HL-60 (cell line): ENCODE measurements around the gene DTD1.

ENCODE experiments used
- DNase-seq, 2 experiments: peaks; one replicate each; pipeline ENCODE4 v3.0.0-alpha.2; 2010 to 2020; ENCODE audit warnings: low read depth in 1 of 2, low spot score in 1 of 2
- H3K27ac ChIP-seq: fragments of 250-450 bp; sonication (Bioruptor Pico); replicated peaks from 2 replicates; pipeline ENCODE4 v1.5.1; 2020; ENCODE audit warnings: mild to moderate bottlenecking, moderate library complexity
- H3K27me3 ChIP-seq: fragments of 250-450 bp; sonication (Bioruptor Pico); 2 replicates; pipeline ENCODE4 v1.5.1; 2021; ENCODE audit warnings: mild to moderate bottlenecking, moderate library complexity; ENCODE audit not compliant: insufficient read depth, poor library complexity, severe bottlenecking
- H3K4me3 ChIP-seq: replicated peaks from 2 replicates; pipeline ENCODE4 v1.5.1; 2011; ENCODE audit warnings: mild to moderate bottlenecking, control low read depth, low read length; ENCODE audit not compliant: insufficient read depth
- CTCF ChIP-seq: IDR thresholded peaks from one replicate; pipeline ENCODE4 v1.5.1; 2011; ENCODE audit warnings: low read length, control low read depth, inconsistent platforms; ENCODE audit not compliant: insufficient read depth
- GABPA ChIP-seq: IDR thresholded peaks from 2 replicates; pipeline ENCODE4 v1.6.1; 2012; ENCODE audit warnings: low read depth
- POLR2AphosphoS5 ChIP-seq: IDR thresholded peaks from 2 replicates; pipeline ENCODE4 v1.6.1; 2012; ENCODE audit warnings: low read depth
- REST ChIP-seq: IDR thresholded peaks from 2 replicates; pipeline ENCODE4 v1.6.1; 2012; ENCODE audit warnings: low read depth; ENCODE audit not compliant: insufficient replicate concordance
- SPI1 ChIP-seq: IDR thresholded peaks from 2 replicates; pipeline ENCODE4 v1.6.1; 2012; ENCODE audit warnings: low read depth, mild to moderate bottlenecking, borderline replicate concordance

Gene DTD1

GRCh38 chr20:18596270-18596669 lies 8.4 kb downstream of the DTD1 start:
- Histone ChIP-seq H3K27ac (no peak overlapping the region), H3K4me3 (no peak overlapping the region), H3K27me3 (no peaks in the 10 kb centered on the region)
- DNase-seq, result no peak
- TF ChIP-seq GABPA (no peak), POLR2AphosphoS5 (no peak), CTCF (no peak), REST (no peak), SPI1 (no peak)

- no peak for TF ChIP-seq POLR2AphosphoS5
- no peak for TF ChIP-seq SPI1
- no peak for TF ChIP-seq CTCF
- TF ChIP-seq GABPA, result no peak
- TF ChIP-seq REST, result no peak
- H3K27ac ChIP-seq, result no peak overlapping the region
- H3K4me3 ChIP-seq, result no peak overlapping the region
- no peaks in the 10 kb centered on the region for H3K27me3 ChIP-seq
- DNase-seq, result no peak
Measured at GRCh38 chr20:18609741-18610140, 21.9 kb downstream of the DTD1 start.

- DNase-seq, result peak in 1 of 2 experiments; percentile 47
- Histone ChIP-seq H3K4me3 (no peak overlapping the region), H3K27ac (no peak overlapping the region; the same call in 1 of the 2 replicates), H3K27me3 (no peaks in the 10 kb centered on the region)
- TF ChIP-seq POLR2AphosphoS5, result no peak
- TF ChIP-seq REST, result no peak
- no peak for TF ChIP-seq CTCF
- no peak for TF ChIP-seq GABPA
- TF ChIP-seq SPI1, result no peak
Measured at GRCh38 chr20:18611492-18611891, 23.6 kb downstream of the DTD1 start.
